SU-DHL-6 (cell line): ENCODE measurements around the gene IL1RN.
A peak's percentile ranks its signal among the peaks of the same experiment; 100 is the strongest.

Experiments used
- H2AFZ ChIP-seq: fragments of 200-600 bp; sonication (generic); 2 replicates; pipeline ENCODE4 v1.6.1; 2014; ENCODE audit warnings: low read depth, mild to moderate bottlenecking, moderate library complexity, mixed read lengths, antibody characterized with exemption, low read length; ENCODE audit not compliant: severe bottlenecking
- H3F3A ChIP-seq: fragments of 200-600 bp; shearing (Covaris generic); 2 replicates; pipeline ENCODE4 v1.6.0; 2016; ENCODE audit warnings: antibody characterized with exemption, mild to moderate bottlenecking; ENCODE audit not compliant: insufficient read depth
- H3K27ac ChIP-seq: fragments of 200-600 bp; sonication (generic); 2 replicates; pipeline ENCODE4 v1.5.1; 2016; ENCODE audit warnings: low read depth, mild to moderate bottlenecking, low read length, moderate library complexity, mixed read lengths
- H3K27me3 ChIP-seq: fragments of 200-600 bp; sonication (generic), shearing (Covaris generic); 2 replicates; pipeline ENCODE4 v1.6.0; 2014; ENCODE audit warnings: mild to moderate bottlenecking, low read length
- H3K36me3 ChIP-seq: fragments of 200-600 bp; sonication (generic); 2 replicates; pipeline ENCODE4 v1.6.1; 2014; ENCODE audit warnings: mild to moderate bottlenecking, low read length, mixed read lengths
- H3K4me2 ChIP-seq: fragments of 300-600, 200-600 bp; shearing (Covaris generic), sonication (generic); 2 replicates; pipeline ENCODE4 v1.6.0; 2014; ENCODE audit warnings: low read length, low read depth, mild to moderate bottlenecking; ENCODE audit not compliant: poor library complexity, severe bottlenecking
- H3K4me3 ChIP-seq: fragments of 200-600 bp; sonication (generic); 2 replicates; pipeline ENCODE4 v1.5.1; 2014; ENCODE audit warnings: antibody characterized with exemption, low read length, mild to moderate bottlenecking, mixed read lengths; ENCODE audit not compliant: insufficient read depth, poor library complexity, severe bottlenecking
- H3K79me2 ChIP-seq: fragments of 200-600 bp; sonication (generic); 2 replicates; pipeline ENCODE4 v1.6.1; 2014; ENCODE audit warnings: mild to moderate bottlenecking, low read length, moderate library complexity; ENCODE audit not compliant: insufficient read depth
- H3K9ac ChIP-seq: fragments of 200-600 bp; sonication (generic); 2 replicates; pipeline ENCODE4 v1.7.0; 2014; ENCODE audit warnings: mild to moderate bottlenecking, low read length
- H3K9me2 ChIP-seq: fragments of 200-600 bp; sonication (generic); replicated peaks from 2 replicates; pipeline ENCODE4 v1.6.1; 2014; ENCODE audit warnings: low read length; ENCODE audit not compliant: insufficient read depth
- H3K9me3 ChIP-seq: fragments of 200-600 bp; sonication (generic); 2 replicates; pipeline ENCODE4 v1.6.1; 2014; ENCODE audit warnings: low read length, mixed read lengths; ENCODE audit not compliant: insufficient read depth
- H4K20me1 ChIP-seq: fragments of 200-600 bp; sonication (generic); 2 replicates; pipeline ENCODE4 v1.6.1; 2014; ENCODE audit warnings: low read depth, mild to moderate bottlenecking, antibody characterized with exemption, low read length, moderate library complexity, mixed read lengths
- CTCF ChIP-seq: fragments of 200-600 bp; sonication (generic); IDR thresholded peaks from one replicate; pipeline ENCODE4 v1.5.1; 2017; ENCODE audit warnings: antibody characterized with exemption, mild to moderate bottlenecking, low read length, moderate library complexity; ENCODE audit not compliant: insufficient read depth, poor library complexity, severe bottlenecking
- EZH2phosphoT487 ChIP-seq: fragments of 200-600 bp; sonication (generic), shearing (Covaris generic); conservative IDR thresholded peaks from 2 replicates; pipeline ENCODE4 v1.6.1; 2018; ENCODE audit warnings: mild to moderate bottlenecking, antibody characterized with exemption, low read length, moderate library complexity, mixed read lengths

Gene IL1RN

GRCh38 chr2:113150258-113150601 is 22.8 kb downstream of the IL1RN start:
- Histone ChIP-seq H3K36me3 (no peaks in the 10 kb centered on the region), H2AFZ (no peak overlapping the region), H3K79me2 (no peaks in the 10 kb centered on the region), H3K27ac (no peak overlapping the region), H4K20me1 (no peaks in the 10 kb centered on the region), H3K9ac (no peak overlapping the region), H3K4me2 (no peak overlapping the region), H3K27me3 (no peaks in the 10 kb centered on the region), H3K9me2 (no peaks in the 10 kb centered on the region), H3K4me3 (no peak overlapping the region), H3F3A (no peaks in the 10 kb centered on the region), H3K9me3 (no peaks in the 10 kb centered on the region)
- TF ChIP-seq CTCF (no peak), EZH2phosphoT487 (no peak)

- H3K36me3 ChIP-seq: no peaks in the 10 kb centered on the region
- TF ChIP-seq CTCF: no peak
- TF ChIP-seq EZH2phosphoT487: no peak
- H2AFZ ChIP-seq: no peak overlapping the region
- no peak overlapping the region for H3K27ac ChIP-seq
- H3K9me2 ChIP-seq: no peaks in the 10 kb centered on the region
- H3K9me3 ChIP-seq: no peaks in the 10 kb centered on the region
- no peaks in the 10 kb centered on the region for H3K27me3 ChIP-seq
- H4K20me1 ChIP-seq: no peaks in the 10 kb centered on the region
- H3K4me2 ChIP-seq: no peak overlapping the region
- H3F3A ChIP-seq: no peaks in the 10 kb centered on the region
- H3K9ac ChIP-seq: no peak overlapping the region
- no peak overlapping the region for H3K4me3 ChIP-seq
- H3K79me2 ChIP-seq: no peaks in the 10 kb centered on the region
Observed at GRCh38 chr2:113155331-113155730, 27.9 kb downstream of the IL1RN start.

GRCh38 chr2:113156278-113157117 is 29.1 kb downstream of the IL1RN start:
- H2AFZ ChIP-seq: no peak overlapping the region
- peak overlapping the region; percentile 25 for H3K4me2 ChIP-seq

More at GRCh38 chr2:113156278-113157117, 29.1 kb downstream of the IL1RN start:
- no peaks in the 10 kb centered on the region for H3K79me2 ChIP-seq
- no peaks in the 10 kb centered on the region for H3K9me2 ChIP-seq
- no peaks in the 10 kb centered on the region for H3F3A ChIP-seq
- TF ChIP-seq EZH2phosphoT487: no peak
- no peak for TF ChIP-seq CTCF
- H3K4me3 ChIP-seq: no peak overlapping the region
- H3K9ac ChIP-seq: no peak overlapping the region
- no peaks in the 10 kb centered on the region for H3K36me3 ChIP-seq
- no peaks in the 10 kb centered on the region for H3K27me3 ChIP-seq
- H4K20me1 ChIP-seq: no peaks in the 10 kb centered on the region
- no peak overlapping the region for H3K27ac ChIP-seq
- H3K9me3 ChIP-seq: no peaks in the 10 kb centered on the region
